GM21619 (cell line): ENCODE data around the gene TMEM255A.

Experiments
- ATAC-seq: cut with Tn5 transposase; IDR thresholded peaks from one replicate; pipeline ENCODE4 v1.9.1; 2021; ENCODE audit not compliant: unreplicated experiment

Gene TMEM255A

GRCh38 chrX:120213438-120214265 lies 97.6 kb downstream of the TMEM255A start:
- ATAC-seq: peak; percentile 65
